A673 (cell line): ENCODE measurements around the gene CNOT4. TPM values are rescaled to one million over a fixed set of nuclear protein-coding genes. Genes with fewer than 3 reads are reported as not detected.

ENCODE experiments used
- BruUV-seq: library from RNA; stranded (reverse); fragments of 400-500 nt; replicated peaks from 2 replicates; lab custom pipeline; 2021; lab: Mats Ljungman, UMichigan
- CTCF ChIA-PET: fragments of 300-600 bp; sonication (Branson Sonifier 250); formaldehyde crosslinking; loops from one replicate; lab custom pipeline; 2022; ENCODE audit warnings: antibody characterized with exemption; lab: Charles Lee
- POLR2A ChIA-PET: fragments of 300-600 bp; sonication (Branson Sonifier 250); formaldehyde crosslinking; loops from one replicate; lab custom pipeline; 2022; ENCODE audit warnings: antibody characterized with exemption; ENCODE audit not compliant: low non-redundant PET; lab: Charles Lee
- DNase-seq: peaks from one replicate; pipeline ENCODE4 v3.0.0-alpha.2; 2015; ENCODE audit warnings: low spot score
- H3K27ac ChIP-seq: fragments of 200-600 bp; sonication (generic); 2 replicates; pipeline ENCODE4 v1.5.1; 2016; ENCODE audit warnings: mixed run types, low read depth, mild to moderate bottlenecking, mixed read lengths, antibody characterized with exemption, low read length; ENCODE audit not compliant: poor library complexity, severe bottlenecking
- H3K27me3 ChIP-seq: fragments of 200-600 bp; sonication (generic); replicated peaks from 2 replicates; pipeline ENCODE4 v1.6.1; 2017; ENCODE audit warnings: mixed run types, low read depth, mild to moderate bottlenecking, mixed read lengths, antibody characterized with exemption, low read length; ENCODE audit not compliant: insufficient read depth, poor library complexity
- H3K36me3 ChIP-seq: fragments of 200-600 bp; sonication (generic); 2 replicates; pipeline ENCODE4 v1.6.1; 2016; ENCODE audit warnings: mixed run types, mild to moderate bottlenecking, mixed read lengths, antibody characterized with exemption, low read length; ENCODE audit not compliant: insufficient read depth, poor library complexity, severe bottlenecking
- H3K4me1 ChIP-seq: fragments of 200-600 bp; sonication (generic); 2 replicates; pipeline ENCODE4 v1.6.1; 2017; ENCODE audit warnings: mixed run types, mild to moderate bottlenecking, mixed read lengths, antibody characterized with exemption, low read length; ENCODE audit not compliant: insufficient read depth, poor library complexity, severe bottlenecking
- H3K4me3 ChIP-seq: fragments of 200-600 bp; sonication (generic); 2 replicates; pipeline ENCODE4 v1.5.1; 2016; ENCODE audit warnings: low read depth, mixed run types, mild to moderate bottlenecking, mixed read lengths, low read length; ENCODE audit not compliant: poor library complexity, severe bottlenecking
- H3K9me3 ChIP-seq: fragments of 200-600 bp; sonication (generic); 2 replicates; pipeline ENCODE4 v1.6.1; 2016; ENCODE audit warnings: mixed run types, low read depth, mild to moderate bottlenecking, mixed read lengths, antibody characterized with exemption, low read length; ENCODE audit not compliant: poor library complexity, severe bottlenecking
- CTCF ChIP-seq: fragments of 300-800, 200-600 bp; sonication (generic); conservative IDR thresholded peaks from 2 replicates; pipeline ENCODE4 v1.5.1; 2017; ENCODE audit warnings: low read depth, mild to moderate bottlenecking, antibody characterized with exemption, low read length, moderate library complexity, mixed read lengths
- EZH2 ChIP-seq: fragments of 200-600 bp; sonication (generic); IDR thresholded peaks from 2 replicates; pipeline ENCODE4 v1.6.1; 2017; ENCODE audit warnings: borderline replicate concordance, low read depth, mild to moderate bottlenecking, mixed read lengths, antibody characterized with exemption, low read length; ENCODE audit not compliant: poor library complexity, severe bottlenecking
- intact Hi-C: fragments of 100-400 bp; cut with micrococcal nuclease; formaldehyde crosslinking; loops from one replicate; pipeline ENCODE4 v1.10.0; 2022; ENCODE audit not compliant: unreplicated experiment
- total RNA-seq: library from RNA; stranded (reverse); gene quantifications from 2 replicates; pipeline ENCODE4 v1.2.3, GENCODE V29; 2021

Gene CNOT4
- total RNA-seq, 1 experiment from 2014 or later: 24.1 TPM

DNA sequence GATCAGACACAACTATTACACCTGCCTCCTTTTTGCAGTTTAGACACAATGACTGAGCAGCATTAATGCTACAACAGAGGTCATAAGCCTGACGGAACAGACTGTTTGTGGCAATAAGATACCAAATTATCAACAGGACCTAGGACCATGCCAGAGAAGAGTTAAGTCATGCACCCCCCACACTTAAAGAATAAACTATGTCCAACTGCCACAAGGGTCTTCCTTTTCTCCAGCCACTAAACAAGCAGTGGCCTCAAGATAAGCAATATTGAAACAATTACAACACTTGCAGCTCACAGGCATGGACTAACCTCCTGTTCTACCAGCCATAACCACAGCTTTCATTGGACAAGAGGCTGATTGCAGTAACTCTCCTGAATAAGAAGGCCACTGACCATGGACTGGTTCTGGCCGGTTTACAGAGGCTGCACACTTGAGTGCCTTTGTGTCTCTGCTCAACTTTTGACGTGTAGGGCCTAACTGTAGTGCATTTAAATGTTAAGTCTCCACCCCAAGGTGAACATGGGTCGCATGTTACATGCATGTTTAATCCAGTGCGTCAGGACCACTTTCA, 171.8 kb downstream of the CNOT4 start:
- intact Hi-C loops: no loop called here
- ChIA-PET CTCF (no interaction called here), POLR2A (no interaction called here)
- Histone ChIP-seq H3K27ac (no peak overlapping the region), H3K9me3 (no peaks in the 10 kb centered on the region), H3K36me3 (no peaks in the 10 kb centered on the region), H3K4me3 (no peak overlapping the region), H3K27me3 (peaks cover 27% of the 10 kb centered on the region), H3K4me1 (no peaks in the 10 kb centered on the region)
- TF ChIP-seq EZH2 (no peak), CTCF (no peak)
- no TSS peak for BruUV-seq
- no peak for DNase-seq

- no peaks in the 10 kb centered on the region for H3K9me3 ChIP-seq
- no TSS peak for BruUV-seq
- TF ChIP-seq CTCF (no peak), EZH2 (no peak)
- DNase-seq: no peak
- no peaks in the 10 kb centered on the region for H3K4me1 ChIP-seq
- no peak overlapping the region for H3K4me3 ChIP-seq
- H3K36me3 ChIP-seq: no peaks in the 10 kb centered on the region
- H3K27ac ChIP-seq: no peak overlapping the region
- intact Hi-C loops: no loop called here
- CTCF ChIA-PET: no interaction called here
- H3K27me3 ChIP-seq: peaks cover 23% of the 10 kb centered on the region
- POLR2A ChIA-PET: no interaction called here
These were observed 172.4 kb downstream of the CNOT4 start for GRCh38 chr7:135337506-135337905.

- CTCF ChIA-PET: interaction anchor here (0.5 to 1.9 kb wide), 5 partner anchors 14 to 174 kb away, joined by 3 to 10 read pairs (median 5); no protein-coding TSS in a partner anchor
- DNase-seq: peak; percentile 72
- TF ChIP-seq EZH2: no peak
- TF ChIP-seq CTCF: peak; percentile 61
- POLR2A ChIA-PET: interaction anchor here (0.6 kb wide), 1 partner anchor 58 kb away, joined by 3 read pairs; no protein-coding TSS in a partner anchor
- H3K9me3 ChIP-seq: no peaks in the 10 kb centered on the region
- no peak overlapping the region for H3K4me3 ChIP-seq
- BruUV-seq: no TSS peak
- intact Hi-C loops: loop anchor here (1.0 kb wide), 1 partner anchor 54 kb away; no protein-coding TSS in a partner anchor
- no peak overlapping the region for H3K27ac ChIP-seq
- H3K4me1 ChIP-seq: no peaks in the 10 kb centered on the region
- peaks cover 6% of the 10 kb centered on the region for H3K27me3 ChIP-seq
- no peaks in the 10 kb centered on the region for H3K36me3 ChIP-seq
These were observed 174.2 kb downstream of the CNOT4 start for GRCh38 chr7:135335628-135336139.
